K562 (cell line): Measurements from ENCODE around the gene MSX1. TPM values are rescaled to one million over a fixed set of nuclear protein-coding genes. Genes with fewer than 3 reads are reported as not detected.

Experiments
- ATAC-seq: fragments of 200-7000 bp; cut with Tn5 transposase; 3 replicates; pipeline ENCODE4 v1.9.1; 2020; ENCODE audit warnings: moderate library complexity
- BruUV-seq: library from RNA; stranded (reverse); fragments of 400-500 nt; replicated peaks from 2 replicates; lab custom pipeline; 2021; lab: Mats Ljungman, UMichigan
- CTCF ChIA-PET: fragments of 300-600 bp; formaldehyde crosslinking; extraction: SDS; loops from one replicate; lab custom pipeline; 2021; ENCODE audit warnings: low intra/inter-chr PET ratio; lab: Yijun Ruan, JAX
- POLR2A ChIA-PET: fragments of 300-600, 350-650 bp; sonication (Branson Sonifier 250); formaldehyde crosslinking; extraction: SDS; loops from one replicate; lab custom pipeline; 2021; ENCODE audit warnings: antibody characterized with exemption, inconsistent platforms; lab: Yijun Ruan, JAX
- DNase-seq, 4 experiments: peaks; one replicate each; pipeline versions ENCODE4 v3.0.0 to v3.0.0-alpha.2; 2011 to 2018; ENCODE audit warnings: low spot score in 3 of 4, mixed read lengths in 3 of 4; ENCODE audit errors: extremely low read depth in 1 of 4
- FAIRE-seq: peaks from 2 replicates; lab custom pipeline; 2011; peaks lifted over from hg19 to GRCh38; lab: Jason Lieb, UNC
- H2AFZ ChIP-seq: 2 replicates; pipeline ENCODE4 v1.6.0; 2011; ENCODE audit warnings: low read depth, low read length, control low read depth, inconsistent platforms
- H3K27ac ChIP-seq: fragments of 200-600 bp; 3 replicates; pipeline ENCODE4 v1.8.0; 2011; ENCODE audit warnings: low read depth, mild to moderate bottlenecking, control low read depth, inconsistent platforms, low read length, moderate library complexity, mixed read lengths; ENCODE audit errors: extremely low read depth
- H3K27me3 ChIP-seq, 2 experiments: fragments of 300-600 bp in 1 of 2; 2 replicates in 1 of 2; 3 replicates in 1 of 2; pipeline versions ENCODE4 v1.6.0 to v1.8.0; 2011; ENCODE audit warnings: inconsistent platforms in 2 of 2, low read length in 2 of 2, mild to moderate bottlenecking in 1 of 2, mixed read lengths in 1 of 2, moderate library complexity in 1 of 2; ENCODE audit not compliant: control insufficient read depth in 2 of 2, insufficient read depth in 2 of 2
- H3K36me3 ChIP-seq: fragments of 300-600 bp; 3 replicates; pipeline ENCODE4 v1.8.0; 2011; ENCODE audit warnings: mild to moderate bottlenecking, low read length, inconsistent platforms; ENCODE audit not compliant: control insufficient read depth, insufficient read depth
- H3K4me1 ChIP-seq, 2 experiments: fragments of 200-600 bp in 1 of 2; replicated peaks in 1 of 2; 2 replicates in 1 of 2; 3 replicates in 1 of 2; pipeline versions ENCODE4 v1.5.1 to v1.8.0; 2011; ENCODE audit warnings: inconsistent platforms in 2 of 2, low read length in 2 of 2, mild to moderate bottlenecking in 1 of 2, mixed read lengths in 1 of 2, moderate library complexity in 1 of 2; ENCODE audit not compliant: control insufficient read depth in 2 of 2, insufficient read depth in 2 of 2
- H3K4me2 ChIP-seq: 2 replicates; pipeline ENCODE4 v1.6.1; 2011; ENCODE audit warnings: low read length, control low read depth, inconsistent platforms, mixed read lengths; ENCODE audit not compliant: insufficient read depth
- H3K4me3 ChIP-seq: fragments of 200-600 bp; sonication (generic), shearing (Covaris generic); 2 replicates; pipeline ENCODE4 v1.5.1; 2016; ENCODE audit warnings: control low read depth, inconsistent platforms
- H3K79me2 ChIP-seq: fragments of 200-600 bp; 3 replicates; pipeline ENCODE4 v1.8.0; 2011; ENCODE audit warnings: low read length, inconsistent platforms; ENCODE audit not compliant: control insufficient read depth, insufficient read depth
- H3K9ac ChIP-seq, 2 experiments: 2 replicates each; pipeline versions ENCODE4 v1.6.0 to v1.6.1; 2011; ENCODE audit warnings: low read depth in 2 of 2, low read length in 2 of 2, control low read depth in 1 of 2, inconsistent platforms in 1 of 2, mild to moderate bottlenecking in 1 of 2, mixed read lengths in 1 of 2; ENCODE audit not compliant: insufficient read depth in 1 of 2
- H3K9me1 ChIP-seq: one replicate; pipeline ENCODE4 v1.6.0; 2011; ENCODE audit warnings: inconsistent platforms, mild to moderate bottlenecking, low read length, moderate library complexity; ENCODE audit not compliant: control insufficient read depth, insufficient read depth
- H3K9me3 ChIP-seq: replicated peaks from 2 replicates; pipeline ENCODE4 v1.5.1; 2011; ENCODE audit warnings: low read depth, low read length, inconsistent platforms; ENCODE audit not compliant: control insufficient read depth, insufficient read depth
- H4K20me1 ChIP-seq: replicated peaks from 2 replicates; pipeline ENCODE4 v1.6.1; 2011; ENCODE audit warnings: low read length, inconsistent platforms, mixed read lengths; ENCODE audit not compliant: control insufficient read depth, insufficient read depth
- KLF13 ChIP-seq: fragments of 450-650 bp; IDR thresholded peaks from 2 replicates; pipeline ENCODE4 v1.6.1; 2016; ENCODE audit warnings: missing genetic modification characterization, low read depth, mild to moderate bottlenecking, missing compliant biosample characterization, moderate library complexity, borderline replicate concordance
- RBM25 ChIP-seq: fragments of 200-400 bp; formaldehyde crosslinking; IDR thresholded peaks from 2 replicates; pipeline ENCODE4 v1.6.1; 2018; ENCODE audit warnings: low read length, low read depth, moderate library complexity; ENCODE audit not compliant: severe bottlenecking
- RFX5 ChIP-seq: IDR thresholded peaks from 2 replicates; pipeline ENCODE4 v1.6.1; 2011; ENCODE audit warnings: low read depth, mild to moderate bottlenecking, improper control_type of control experiment, low read length
- SMARCB1 ChIP-seq: IDR thresholded peaks from 2 replicates; pipeline ENCODE4 v1.6.1; 2011; ENCODE audit warnings: improper control_type of control experiment, low read depth; ENCODE audit not compliant: insufficient read length
- TCFL5 ChIP-seq: fragments of 250-450 bp; sonication (Bioruptor Pico); conservative IDR thresholded peaks from 2 replicates; pipeline ENCODE4 v1.6.1; 2021; ENCODE audit warnings: mild to moderate bottlenecking, moderate library complexity, matching md5 sums
- ZBTB7A ChIP-seq: IDR thresholded peaks from 2 replicates; pipeline ENCODE4 v1.6.1; 2011; ENCODE audit warnings: low read depth, mild to moderate bottlenecking, low read length, moderate library complexity, borderline replicate concordance; ENCODE audit not compliant: control insufficient read depth
- ZFP30 ChIP-seq: fragments of 250-450 bp; sonication (Bioruptor Pico); IDR thresholded peaks from 2 replicates; pipeline ENCODE4 v1.8.0; 2022; ENCODE audit warnings: moderate library complexity, mild to moderate bottlenecking, inconsistent platforms, borderline replicate concordance
- ZNF217 ChIP-seq: sonication (generic); formaldehyde crosslinking; IDR thresholded peaks from 2 replicates; pipeline ENCODE4 v1.8.0; 2022; ENCODE audit warnings: mild to moderate bottlenecking, missing genetic modification reagents
- WGBS: fragments of 100-300 bp; shearing (Covaris generic); methylation state at CpG from one replicate; pipeline ENCODE4 v1.1.6; 2016; ENCODE audit warnings: low coverage, mixed read lengths; ENCODE audit not compliant: insufficient coverage; ENCODE audit errors: missing lambda C conversion rate; 5-methylcytosine and 5-hydroxymethylcytosine counted together
- in situ Hi-C: fragments of 300-500 bp; cut with MboI; formaldehyde crosslinking; loops from 4 replicates; pipeline ENCODE4 v1.15.0; 2018; ENCODE audit warnings: inconsistent platforms, mixed read lengths
- intact Hi-C: fragments of 100-400 bp; cut with micrococcal nuclease; formaldehyde crosslinking; loops from 2 replicates; pipeline ENCODE4 v1.14.2; 2022
- polyA plus RNA-seq, 8 experiments: library from polyadenylated mRNA; depleted of rRNA in 4 of 8; stranded (reverse) in 5 of 8; unstranded in 3 of 8; fragments of >200 nt; fragmentation: Nextera tagmentation in 2 of 8; fragmentation: Illumina TruSeq in 1 of 8; extraction: Ambion mirVana in 2 of 8; extraction: Trizol in 1 of 8; gene quantifications; 2 replicates each; pipeline versions ENCODE4 v1.2.1 to v1.2.3, GENCODE V29; 2011 to 2014; ENCODE audit warnings: inconsistent platforms in 1 of 8, missing spikeins in 1 of 8
- total RNA-seq, 7 experiments: library from RNA; depleted of rRNA in 6 of 7; stranded (reverse); fragments of >200 nt in 6 of 7; fragmentation: Illumina TruSeq in 2 of 7; extraction: Trizol in 2 of 7; gene quantifications; 2 replicates each; pipeline versions ENCODE4 v1.2.1 to v1.2.3, GENCODE V29; 2011 to 2021; ENCODE audit warnings: low replicate concordance in 1 of 7

MSX1 gene
- total and polyA plus RNA-seq, 9 of the 15 experiments (the other 6 are each of a cell fraction or from before 2014, with no cell fraction given) = 1.3 to 6.3 (median 2.3) TPM

DNA sequence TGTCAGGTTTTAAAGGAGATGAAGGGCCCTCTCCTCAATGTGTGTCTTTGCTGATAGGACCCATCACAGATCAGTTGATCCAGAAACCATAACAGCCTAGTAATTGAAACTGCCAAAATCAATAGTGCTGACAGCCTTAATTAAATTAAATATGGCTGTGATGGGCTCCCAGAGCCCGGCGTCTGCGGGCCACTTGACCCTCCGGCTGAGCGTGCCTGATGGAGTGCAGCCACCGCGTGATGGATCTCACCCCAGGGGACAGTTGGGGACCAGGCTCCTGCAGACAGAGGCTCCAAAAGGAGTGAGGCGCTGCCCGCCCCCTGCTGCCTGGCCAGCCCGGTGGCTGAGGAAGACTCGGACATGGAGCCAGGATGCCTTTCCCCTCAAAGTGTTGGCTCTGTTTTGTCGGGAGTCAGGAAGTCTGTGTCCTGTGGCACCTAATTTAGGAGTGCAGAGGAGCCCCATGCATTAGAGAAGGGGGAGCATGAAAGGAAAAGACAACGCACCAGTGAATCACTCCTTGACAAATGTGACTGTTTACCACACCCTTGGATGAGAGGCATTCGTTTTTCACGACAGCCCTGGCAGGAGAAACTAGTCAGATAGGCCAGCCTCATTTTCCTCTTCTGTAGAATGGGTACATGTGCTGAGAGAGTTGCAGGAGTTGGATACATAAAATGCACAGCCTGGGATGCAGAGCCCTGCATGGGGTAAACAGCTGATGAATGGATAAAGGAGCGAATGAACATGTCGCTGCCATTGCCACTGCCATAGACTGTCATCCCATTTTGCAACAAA, 40.9 kb upstream of the MSX1 start:
- H3K9me3 ChIP-seq = no peaks in the 10 kb centered on the region
- no peaks in the 10 kb centered on the region; the same call in 1 of the 2 replicates for H4K20me1 ChIP-seq
- 2% methylated on average over 17 of the region's 17 CpGs for WGBS
- H2AFZ ChIP-seq = no peak overlapping the region
- H3K36me3 ChIP-seq = no peaks in the 10 kb centered on the region
- ATAC-seq = no peak
- TF ChIP-seq RBM25 = peak; percentile 51
- TF ChIP-seq ZNF217 (CRISPR knock-in tag) = no peak
- TF ChIP-seq, all 486 proteins: peak for 1
- H3K4me2 ChIP-seq = no peak overlapping the region
- BruUV-seq = no TSS peak
- in situ Hi-C loops = no loop called here
- ChIA-PET CTCF (no interaction called here), POLR2A (interaction anchor here (0.7 kb wide), 1 partner anchor 38 kb away, joined by 3 read pairs; no protein-coding TSS in a partner anchor)
- H3K9me1 ChIP-seq = no peaks in the 10 kb centered on the region
- peaks cover 6 to 11% of the 10 kb centered on the region in 2 experiments; a peak in 4 of 5 replicates for H3K27me3 ChIP-seq
- no peak overlapping the region for H3K27ac ChIP-seq
- H3K79me2 ChIP-seq = no peaks in the 10 kb centered on the region
- H3K4me1 ChIP-seq = no peaks in the 10 kb centered on the region
- H3K9ac ChIP-seq = no peak overlapping the region; a peak in 1 of 4 replicates
- DNase-seq (no peak), FAIRE-seq (no peak)
- intact Hi-C loops = no loop called here
- no peak overlapping the region for H3K4me3 ChIP-seq

DNA sequence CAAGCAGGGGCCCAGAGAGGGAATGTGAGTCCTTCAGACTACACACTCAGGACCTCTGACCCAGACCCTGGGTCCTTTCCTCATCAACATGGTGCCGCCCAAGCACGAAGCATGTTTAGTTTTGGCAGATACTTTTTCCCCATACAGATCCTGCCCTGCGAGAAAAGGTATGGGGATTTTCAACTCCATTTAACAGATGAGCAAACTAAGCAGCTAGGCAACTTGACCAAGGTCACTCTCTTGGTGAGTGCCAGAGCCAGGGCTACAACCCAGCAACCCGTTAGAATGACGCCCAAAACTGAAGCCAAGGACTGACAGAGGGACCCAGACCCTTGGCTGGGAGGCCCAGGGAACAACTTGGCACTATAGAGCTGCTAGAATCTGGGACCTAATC, 40.3 kb upstream of the MSX1 start:
- Histone ChIP-seq H3K4me2 (no peak overlapping the region), H3K36me3 (no peaks in the 10 kb centered on the region), H3K27ac (no peak overlapping the region), H3K4me3 (no peak overlapping the region), H3K9me3 (no peaks in the 10 kb centered on the region), H2AFZ (no peak overlapping the region), H3K4me1 (no peaks in the 10 kb centered on the region), H4K20me1 (no peaks in the 10 kb centered on the region; the same call in 1 of the 2 replicates), H3K27me3 (peaks cover 6 to 11% of the 10 kb centered on the region in 2 experiments; a peak in 4 of 5 replicates), H3K9me1 (no peaks in the 10 kb centered on the region), H3K9ac (no peak overlapping the region), H3K79me2 (no peaks in the 10 kb centered on the region)
- POLR2A ChIA-PET = interaction anchor here (0.7 kb wide), 1 partner anchor 38 kb away, joined by 3 read pairs; no protein-coding TSS in a partner anchor
- BruUV-seq = no TSS peak
- DNase-seq (no peak), ATAC-seq (no peak), FAIRE-seq (no peak)
- 0% methylated on average over 5 of the region's 5 CpGs for WGBS
- intact Hi-C loops (no loop called here), in situ Hi-C loops (no loop called here)
- CTCF ChIA-PET = no interaction called here
- TF ChIP-seq ZFP30 (no peak), KLF13 (tag) (no peak), SMARCB1 (no peak), RFX5 (no peak), ZBTB7A (no peak), TCFL5 (CRISPR knock-in tag) (no peak)
